SK-N-SH (cell line): ENCODE data around the gene IL22RA1. TPM values are rescaled to one million over a fixed set of nuclear protein-coding genes. Genes with fewer than 3 reads are reported as not detected.
A peak's percentile ranks its signal among the peaks of the same experiment; 100 is the strongest.

ENCODE experiments used
- CTCF ChIA-PET: fragments of 300-600, 350-600 bp; formaldehyde crosslinking; extraction: SDS; loops from one replicate; lab custom pipeline; 2021; lab: Yijun Ruan, JAX
- POLR2A ChIA-PET: fragments of 350-600 bp; sonication (Branson Sonifier 250); formaldehyde crosslinking; extraction: SDS; loops from one replicate; lab custom pipeline; 2020; ENCODE audit warnings: antibody characterized with exemption, inconsistent platforms; lab: Yijun Ruan, JAX
- DNase-seq: peaks from one replicate; pipeline ENCODE4 v3.0.0; 2012
- H2AFZ ChIP-seq: fragments of 200-600 bp; sonication (generic); 2 replicates; pipeline ENCODE4 v1.8.1; 2016; ENCODE audit warnings: antibody characterized with exemption, mild to moderate bottlenecking, low read depth
- H3F3A ChIP-seq: fragments of 200-600 bp; sonication (generic); replicated peaks from 2 replicates; pipeline ENCODE3; 2016; ENCODE audit warnings: antibody characterized with exemption, mild to moderate bottlenecking; ENCODE audit not compliant: insufficient read depth
- H3K27ac ChIP-seq, 2 experiments: fragments of 200-500 bp in 1 of 2; fragments of 200-600 bp in 1 of 2; sonication (Bioruptor generic) in 1 of 2; sonication (generic), shearing (Covaris generic) in 1 of 2; 2 replicates each; pipeline versions ENCODE4 v1.5.1 to v1.6.1; 2014 to 2016; ENCODE audit warnings: low read depth in 2 of 2, inconsistent platforms in 1 of 2, low read length in 1 of 2, mild to moderate bottlenecking in 1 of 2, mixed read lengths in 1 of 2
- H3K27me3 ChIP-seq: fragments of 200-600 bp; sonication (generic), shearing (Covaris generic); 2 replicates; pipeline ENCODE4 v1.6.1; 2016; ENCODE audit warnings: mixed run types; ENCODE audit not compliant: insufficient read depth
- H3K36me3 ChIP-seq, 2 experiments: fragments of 200-500 bp in 1 of 2; fragments of 200-600 bp in 1 of 2; sonication (Bioruptor generic) in 1 of 2; sonication (generic) in 1 of 2; replicated peaks in 1 of 2; 2 replicates each; pipeline versions ENCODE3 to v1.5.1; 2014 to 2016; ENCODE audit warnings: low read length in 1 of 2, mild to moderate bottlenecking in 1 of 2; ENCODE audit not compliant: insufficient read depth in 2 of 2, control insufficient read depth in 1 of 2
- H3K4me1 ChIP-seq, 2 experiments: fragments of 200-500 bp in 1 of 2; fragments of 200-600 bp in 1 of 2; sonication (Bioruptor generic) in 1 of 2; sonication (generic), shearing (Covaris generic) in 1 of 2; 2 replicates each; pipeline versions ENCODE4 v1.5.1 to v1.6.1; 2014 to 2016; ENCODE audit warnings: low read depth in 1 of 2, low read length in 1 of 2, mixed run types in 1 of 2; ENCODE audit not compliant: insufficient read depth in 2 of 2, control insufficient read depth in 1 of 2
- H3K4me2 ChIP-seq: fragments of 200-600 bp; sonication (generic), shearing (Covaris generic); 2 replicates; pipeline ENCODE4 v1.6.1; 2017; ENCODE audit warnings: mixed run types
- H3K4me3 ChIP-seq, 2 experiments: fragments of 200-500 bp in 1 of 2; fragments of 200-600 bp in 1 of 2; sonication (Bioruptor generic) in 1 of 2; sonication (generic), shearing (Covaris generic) in 1 of 2; 2 replicates each; pipeline versions ENCODE4 v1.5.1 to v1.8.1; 2014 to 2016; ENCODE audit warnings: low read depth in 2 of 2, inconsistent platforms in 1 of 2, low read length in 1 of 2, mild to moderate bottlenecking in 1 of 2, mixed read lengths in 1 of 2, moderate library complexity in 1 of 2
- H3K79me2 ChIP-seq: fragments of 200-600 bp; sonication (generic); 2 replicates; pipeline ENCODE4 v1.8.1; 2017; ENCODE audit warnings: mild to moderate bottlenecking; ENCODE audit not compliant: insufficient read depth
- H3K9ac ChIP-seq: fragments of 200-600 bp; sonication (generic); 2 replicates; pipeline ENCODE4 v1.6.1; 2017; ENCODE audit warnings: mixed run types
- H3K9me2 ChIP-seq: fragments of 200-600 bp; sonication (generic); 2 replicates; pipeline ENCODE4 v1.6.1; 2017; ENCODE audit warnings: mixed run types
- H3K9me3 ChIP-seq: fragments of 200-600 bp; sonication (generic); 2 replicates; pipeline ENCODE4 v1.6.1; 2017; ENCODE audit warnings: mixed run types, mild to moderate bottlenecking, moderate library complexity
- H4K20me1 ChIP-seq: fragments of 200-600 bp; sonication (generic); 2 replicates; pipeline ENCODE4 v1.6.1; 2017; ENCODE audit warnings: mild to moderate bottlenecking, mixed run types; ENCODE audit not compliant: insufficient read depth
- EP300 ChIP-seq, 2 experiments: IDR thresholded peaks; 2 replicates each; pipeline versions ENCODE4 v1.4.0 to v1.6.1; 2012; ENCODE audit warnings: borderline replicate concordance in 1 of 2, low read depth in 1 of 2, low read length in 1 of 2
- FOXM1 ChIP-seq: IDR thresholded peaks from 2 replicates; pipeline ENCODE4 v1.4.0; 2012; ENCODE audit warnings: low read depth, mild to moderate bottlenecking
- MEF2A ChIP-seq: IDR thresholded peaks from 2 replicates; pipeline ENCODE4 v1.4.0; 2012; ENCODE audit warnings: low read depth, borderline replicate concordance
- MXI1 ChIP-seq: IDR thresholded peaks from 2 replicates; pipeline ENCODE4 v1.6.1; 2012; ENCODE audit warnings: mild to moderate bottlenecking, low read depth, low read length, improper control_type of control experiment
- NFIC ChIP-seq: IDR thresholded peaks from 2 replicates; pipeline ENCODE4 v1.4.0; 2012; ENCODE audit warnings: borderline replicate concordance
- RAD21 ChIP-seq: IDR thresholded peaks from 2 replicates; pipeline ENCODE4 v1.6.1; 2012; ENCODE audit warnings: mild to moderate bottlenecking, low read length
- RCOR1 ChIP-seq: fragments of 150-350 bp; IDR thresholded peaks from 2 replicates; pipeline ENCODE4 v1.6.1; 2017; ENCODE audit warnings: antibody characterized with exemption, low read length
- RXRA ChIP-seq: IDR thresholded peaks from 2 replicates; pipeline ENCODE4 v1.4.0; 2012; ENCODE audit warnings: low read depth, mild to moderate bottlenecking, borderline replicate concordance
- SMC3 ChIP-seq: IDR thresholded peaks from 2 replicates; pipeline ENCODE4 v1.6.1; 2012; ENCODE audit warnings: low read depth, low read length, improper control_type of control experiment
- TAF1 ChIP-seq: IDR thresholded peaks from 2 replicates; pipeline ENCODE4 v1.6.1; 2012; ENCODE audit warnings: low read depth, mild to moderate bottlenecking, low read length, moderate library complexity, borderline replicate concordance
- TCF12 ChIP-seq: IDR thresholded peaks from 2 replicates; pipeline ENCODE4 v1.4.0; 2012
- WGBS: methylation state at CpG from one replicate; pipeline ENCODE4 v1.1.6; 2017; ENCODE audit warnings: low lambda C conversion rate; 5-methylcytosine and 5-hydroxymethylcytosine counted together
- polyA plus RNA-seq, 3 experiments: library from polyadenylated mRNA; depleted of rRNA; stranded (reverse); fragments of >200 nt; gene quantifications; 2 replicates each; pipeline ENCODE4 v1.2.3, GENCODE V29; 2012
- TF ChIP-seq, protein P1 (sequence below): fragments of 200-600 bp; sonication (generic); IDR thresholded peaks from 2 replicates; pipeline ENCODE4 v1.6.1; 2017; ENCODE audit warnings: antibody characterized with exemption, mild to moderate bottlenecking, moderate library complexity
- TF ChIP-seq, protein P2 (sequence below): fragments of 150-350 bp; IDR thresholded peaks from 2 replicates; pipeline ENCODE4 v1.6.1; 2016; ENCODE audit warnings: mild to moderate bottlenecking, low read depth, low read length
- TF ChIP-seq, protein P3 (sequence below): IDR thresholded peaks from 2 replicates; pipeline ENCODE4 v1.4.0; 2012; ENCODE audit warnings: low read depth
- TF ChIP-seq, protein P4 (sequence below): IDR thresholded peaks from 2 replicates; pipeline ENCODE4 v1.6.1; 2012; ENCODE audit warnings: mild to moderate bottlenecking, low read depth, low read length, moderate library complexity

The IL22RA1 gene, protein sequence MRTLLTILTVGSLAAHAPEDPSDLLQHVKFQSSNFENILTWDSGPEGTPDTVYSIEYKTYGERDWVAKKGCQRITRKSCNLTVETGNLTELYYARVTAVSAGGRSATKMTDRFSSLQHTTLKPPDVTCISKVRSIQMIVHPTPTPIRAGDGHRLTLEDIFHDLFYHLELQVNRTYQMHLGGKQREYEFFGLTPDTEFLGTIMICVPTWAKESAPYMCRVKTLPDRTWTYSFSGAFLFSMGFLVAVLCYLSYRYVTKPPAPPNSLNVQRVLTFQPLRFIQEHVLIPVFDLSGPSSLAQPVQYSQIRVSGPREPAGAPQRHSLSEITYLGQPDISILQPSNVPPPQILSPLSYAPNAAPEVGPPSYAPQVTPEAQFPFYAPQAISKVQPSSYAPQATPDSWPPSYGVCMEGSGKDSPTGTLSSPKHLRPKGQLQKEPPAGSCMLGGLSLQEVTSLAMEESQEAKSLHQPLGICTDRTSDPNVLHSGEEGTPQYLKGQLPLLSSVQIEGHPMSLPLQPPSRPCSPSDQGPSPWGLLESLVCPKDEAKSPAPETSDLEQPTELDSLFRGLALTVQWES
- polyA plus RNA-seq (2012; rRNA removed), result 0.03 and 0.05 TPM in 2 replicates
- not detected in 2 replicates for polyA plus RNA-seq (2012; cell fraction: cytosol; rRNA removed)
- 0.02 TPM in 2 replicates for polyA plus RNA-seq (2012; cell fraction: nucleus; rRNA removed)

DNA sequence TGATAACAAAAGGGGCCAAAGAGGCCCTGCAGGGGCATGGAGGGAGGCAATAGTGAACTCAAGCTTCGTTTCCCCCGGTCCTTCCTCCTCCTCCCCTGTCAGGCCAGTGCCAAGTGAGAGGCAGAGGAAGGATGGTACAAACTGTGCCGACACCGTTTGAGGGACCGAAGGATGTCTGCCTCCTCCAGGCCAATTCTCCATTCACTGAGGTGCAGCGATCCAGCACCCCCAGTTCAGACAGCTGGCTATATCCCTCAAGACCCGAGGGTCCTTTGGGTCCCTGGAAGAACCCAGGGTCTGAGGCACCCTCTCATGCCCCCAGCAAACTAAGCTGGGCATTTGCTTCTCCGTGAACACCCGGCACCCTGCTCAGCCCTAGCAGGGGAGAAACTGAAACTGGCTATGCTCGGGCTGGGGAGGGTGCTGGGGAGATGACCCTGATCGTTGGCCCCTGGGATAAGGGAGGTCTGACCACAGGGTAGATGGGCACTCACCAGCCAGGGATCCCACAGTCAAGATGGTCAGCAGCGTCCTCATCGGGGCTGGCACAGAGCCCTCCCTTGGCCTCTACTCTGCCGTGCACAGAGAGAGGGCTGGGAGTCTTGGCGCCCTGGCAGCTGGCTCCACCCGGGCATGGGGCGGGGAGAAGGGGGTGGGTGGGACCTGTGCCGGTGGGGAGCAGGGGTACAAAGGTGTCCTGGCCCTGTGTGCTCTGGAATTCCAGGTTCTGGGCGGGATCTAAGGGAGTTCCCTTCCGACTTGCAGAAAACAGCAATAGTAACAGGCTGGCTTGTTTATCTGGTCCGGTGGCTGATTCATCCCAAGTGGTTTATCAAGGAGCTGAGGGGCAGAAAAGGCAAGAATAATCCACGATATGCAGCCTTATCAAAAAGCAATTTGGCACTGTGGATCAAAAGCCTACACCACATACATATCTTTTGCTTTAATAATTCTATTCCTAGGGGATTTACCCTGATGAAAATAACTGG lies at the start of gene IL22RA1:
IL22RA1 (minus strand) TSS at position 595 of the 989 bp plus-strand sequence; CDS start at position 537, 58 bp downstream.
- H3K27ac ChIP-seq, result no peak within 1 kb of the TSS
- WGBS, result 74% methylated on average over 12 of the region's 22 CpGs
- ChIA-PET POLR2A (no interaction called here), CTCF (interaction anchor here (1.1 to 4.1 kb wide), 6 partner anchors 8 to 274 kb away, joined by 3 to 32 read pairs (median 4); no protein-coding TSS in a partner anchor)
- no peaks in the 10 kb centered on the region for H3K36me3 ChIP-seq
- no peaks in the 10 kb centered on the region for H4K20me1 ChIP-seq
- no peaks in the 10 kb centered on the region for H3K9me3 ChIP-seq
- peaks cover 5% of the 10 kb centered on the region; the same call in 1 of the 2 replicates for H3K27me3 ChIP-seq
- 0 out of 2 replicates have a peak within 1 kb of the TSS, but pooled peaks have one; percentile 22 for H2AFZ ChIP-seq
- peak within 1 kb of the TSS; percentile 50; the same call in 1 of the 2 replicates for H3K4me2 ChIP-seq
- H3K4me1 ChIP-seq, result no peaks in the 10 kb centered on the region
- no peaks in the 10 kb centered on the region for H3F3A ChIP-seq
- H3K9me2 ChIP-seq, result no peaks in the 10 kb centered on the region
- H3K9ac ChIP-seq, result no peak within 1 kb of the TSS
- DNase-seq, result no peak
- TF ChIP-seq, protein P1, sequence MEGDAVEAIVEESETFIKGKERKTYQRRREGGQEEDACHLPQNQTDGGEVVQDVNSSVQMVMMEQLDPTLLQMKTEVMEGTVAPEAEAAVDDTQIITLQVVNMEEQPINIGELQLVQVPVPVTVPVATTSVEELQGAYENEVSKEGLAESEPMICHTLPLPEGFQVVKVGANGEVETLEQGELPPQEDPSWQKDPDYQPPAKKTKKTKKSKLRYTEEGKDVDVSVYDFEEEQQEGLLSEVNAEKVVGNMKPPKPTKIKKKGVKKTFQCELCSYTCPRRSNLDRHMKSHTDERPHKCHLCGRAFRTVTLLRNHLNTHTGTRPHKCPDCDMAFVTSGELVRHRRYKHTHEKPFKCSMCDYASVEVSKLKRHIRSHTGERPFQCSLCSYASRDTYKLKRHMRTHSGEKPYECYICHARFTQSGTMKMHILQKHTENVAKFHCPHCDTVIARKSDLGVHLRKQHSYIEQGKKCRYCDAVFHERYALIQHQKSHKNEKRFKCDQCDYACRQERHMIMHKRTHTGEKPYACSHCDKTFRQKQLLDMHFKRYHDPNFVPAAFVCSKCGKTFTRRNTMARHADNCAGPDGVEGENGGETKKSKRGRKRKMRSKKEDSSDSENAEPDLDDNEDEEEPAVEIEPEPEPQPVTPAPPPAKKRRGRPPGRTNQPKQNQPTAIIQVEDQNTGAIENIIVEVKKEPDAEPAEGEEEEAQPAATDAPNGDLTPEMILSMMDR, result no peak
- TF ChIP-seq FOXM1 (no peak), NFIC (no peak), EP300 (IDR thresholded peaks at IDR 0.05; ENCODE audit: borderline replicate concordance in 1 of 2, low read depth in 1 of 2, low read length in 1 of 2) (no peak), TCF12 (no peak)
- H3K79me2 ChIP-seq, result no peaks in the 10 kb centered on the region
- no peak within 1 kb of the TSS for H3K4me3 ChIP-seq

DNA sequence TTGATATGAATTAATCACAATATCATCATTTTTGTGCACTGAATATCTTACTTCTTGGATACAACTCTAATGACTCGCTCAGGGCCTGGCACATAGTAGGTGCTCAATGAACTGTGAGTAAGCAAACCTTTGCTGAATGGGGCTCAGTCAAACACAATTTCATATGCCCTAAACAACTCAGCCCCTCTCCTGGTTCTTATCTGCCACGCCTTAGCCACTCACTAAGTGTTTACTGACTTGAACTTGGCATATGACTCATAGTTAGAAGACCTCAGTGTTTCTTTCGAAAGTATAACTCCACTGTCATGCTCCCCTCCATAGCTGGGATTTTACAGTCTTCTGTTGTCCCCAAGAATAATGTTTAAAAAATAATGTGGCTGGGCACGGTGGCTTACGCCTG lies 48.9 kb upstream of the IL22RA1 start:
- 70% methylated on average over 5 of the region's 5 CpGs for WGBS
- H3K4me2 ChIP-seq, result no peak overlapping the region
- H4K20me1 ChIP-seq, result no peaks in the 10 kb centered on the region
- no peaks in the 10 kb centered on the region for H3K79me2 ChIP-seq
- no peak overlapping the region for H2AFZ ChIP-seq
- H3K27me3 ChIP-seq, result peaks cover 4% of the 10 kb centered on the region; the same call in 1 of the 2 replicates
- no peaks in the 10 kb centered on the region for H3F3A ChIP-seq
- no peaks in the 10 kb centered on the region for H3K9me3 ChIP-seq
- POLR2A ChIA-PET, result no interaction called here
- H3K27ac ChIP-seq, result no peak overlapping the region
- no peaks in the 10 kb centered on the region for H3K9me2 ChIP-seq
- DNase-seq, result no peak
- H3K36me3 ChIP-seq, result no peaks in the 10 kb centered on the region
- H3K9ac ChIP-seq, result no peak overlapping the region
- no peak overlapping the region for H3K4me3 ChIP-seq
- CTCF ChIA-PET, result interaction anchor here (2.7 to 8.3 kb wide), 3 partner anchors 10 to 201 kb away, joined by 11 to 80 read pairs (median 17); no protein-coding TSS in a partner anchor
- peaks cover 0 to 5% of the 10 kb centered on the region in 2 experiments; a peak in 1 of 4 replicates for H3K4me1 ChIP-seq
- TF ChIP-seq EP300 (IDR thresholded peaks at IDR 0.05; ENCODE audit: borderline replicate concordance in 1 of 2, low read depth in 1 of 2, low read length in 1 of 2) (no peak), TAF1 (no peak), RAD21 (no peak), MXI1 (no peak), RCOR1 (no peak), MEF2A (no peak), TCF12 (no peak), SMC3 (no peak), RXRA (no peak)
- TF ChIP-seq, protein P2, sequence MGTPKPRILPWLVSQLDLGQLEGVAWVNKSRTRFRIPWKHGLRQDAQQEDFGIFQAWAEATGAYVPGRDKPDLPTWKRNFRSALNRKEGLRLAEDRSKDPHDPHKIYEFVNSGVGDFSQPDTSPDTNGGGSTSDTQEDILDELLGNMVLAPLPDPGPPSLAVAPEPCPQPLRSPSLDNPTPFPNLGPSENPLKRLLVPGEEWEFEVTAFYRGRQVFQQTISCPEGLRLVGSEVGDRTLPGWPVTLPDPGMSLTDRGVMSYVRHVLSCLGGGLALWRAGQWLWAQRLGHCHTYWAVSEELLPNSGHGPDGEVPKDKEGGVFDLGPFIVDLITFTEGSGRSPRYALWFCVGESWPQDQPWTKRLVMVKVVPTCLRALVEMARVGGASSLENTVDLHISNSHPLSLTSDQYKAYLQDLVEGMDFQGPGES, result no peak
- TF ChIP-seq, protein P3, sequence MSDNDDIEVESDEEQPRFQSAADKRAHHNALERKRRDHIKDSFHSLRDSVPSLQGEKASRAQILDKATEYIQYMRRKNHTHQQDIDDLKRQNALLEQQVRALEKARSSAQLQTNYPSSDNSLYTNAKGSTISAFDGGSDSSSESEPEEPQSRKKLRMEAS, result no peak
- TF ChIP-seq, protein P4, sequence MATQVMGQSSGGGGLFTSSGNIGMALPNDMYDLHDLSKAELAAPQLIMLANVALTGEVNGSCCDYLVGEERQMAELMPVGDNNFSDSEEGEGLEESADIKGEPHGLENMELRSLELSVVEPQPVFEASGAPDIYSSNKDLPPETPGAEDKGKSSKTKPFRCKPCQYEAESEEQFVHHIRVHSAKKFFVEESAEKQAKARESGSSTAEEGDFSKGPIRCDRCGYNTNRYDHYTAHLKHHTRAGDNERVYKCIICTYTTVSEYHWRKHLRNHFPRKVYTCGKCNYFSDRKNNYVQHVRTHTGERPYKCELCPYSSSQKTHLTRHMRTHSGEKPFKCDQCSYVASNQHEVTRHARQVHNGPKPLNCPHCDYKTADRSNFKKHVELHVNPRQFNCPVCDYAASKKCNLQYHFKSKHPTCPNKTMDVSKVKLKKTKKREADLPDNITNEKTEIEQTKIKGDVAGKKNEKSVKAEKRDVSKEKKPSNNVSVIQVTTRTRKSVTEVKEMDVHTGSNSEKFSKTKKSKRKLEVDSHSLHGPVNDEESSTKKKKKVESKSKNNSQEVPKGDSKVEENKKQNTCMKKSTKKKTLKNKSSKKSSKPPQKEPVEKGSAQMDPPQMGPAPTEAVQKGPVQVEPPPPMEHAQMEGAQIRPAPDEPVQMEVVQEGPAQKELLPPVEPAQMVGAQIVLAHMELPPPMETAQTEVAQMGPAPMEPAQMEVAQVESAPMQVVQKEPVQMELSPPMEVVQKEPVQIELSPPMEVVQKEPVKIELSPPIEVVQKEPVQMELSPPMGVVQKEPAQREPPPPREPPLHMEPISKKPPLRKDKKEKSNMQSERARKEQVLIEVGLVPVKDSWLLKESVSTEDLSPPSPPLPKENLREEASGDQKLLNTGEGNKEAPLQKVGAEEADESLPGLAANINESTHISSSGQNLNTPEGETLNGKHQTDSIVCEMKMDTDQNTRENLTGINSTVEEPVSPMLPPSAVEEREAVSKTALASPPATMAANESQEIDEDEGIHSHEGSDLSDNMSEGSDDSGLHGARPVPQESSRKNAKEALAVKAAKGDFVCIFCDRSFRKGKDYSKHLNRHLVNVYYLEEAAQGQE, result no peak
